Mesodermal cell (in vitro differentiated cells): ENCODE measurements around the gene SEC31A.

Experiments used
- H3K27ac ChIP-seq: 2 replicates; pipeline ENCODE4 v1.7.0; 2013; ENCODE audit warnings: mild to moderate bottlenecking, low read depth, low read length, moderate library complexity; ENCODE audit not compliant: severe bottlenecking
- H3K36me3 ChIP-seq: 2 replicates; pipeline ENCODE4 v1.7.1; 2013; ENCODE audit warnings: mild to moderate bottlenecking, low read length, moderate library complexity; ENCODE audit not compliant: control insufficient read depth, insufficient read depth
- H3K4me1 ChIP-seq: one replicate; pipeline ENCODE4 v1.7.1; 2013; ENCODE audit warnings: mild to moderate bottlenecking, low read length; ENCODE audit not compliant: insufficient read depth, control insufficient read depth, poor library complexity, severe bottlenecking
- H3K4me3 ChIP-seq: 2 replicates; pipeline ENCODE4 v1.7.0; 2013; ENCODE audit warnings: low read length, control low read depth, mild to moderate bottlenecking; ENCODE audit not compliant: insufficient read depth, poor library complexity, severe bottlenecking; ENCODE audit errors: extremely low read depth
- H3K9me3 ChIP-seq: 2 replicates; pipeline ENCODE4 v1.7.1; 2013; ENCODE audit warnings: mild to moderate bottlenecking, low read length, moderate library complexity; ENCODE audit not compliant: control insufficient read depth
- WGBS, 2 experiments: methylation state at CpG; one replicate each; pipeline ENCODE4 v1.1.5; 2013; ENCODE audit warnings: missing lambda C conversion rate in 2 of 2; ENCODE audit not compliant: insufficient coverage in 2 of 2; 5-methylcytosine and 5-hydroxymethylcytosine counted together

The SEC31A gene

DNA sequence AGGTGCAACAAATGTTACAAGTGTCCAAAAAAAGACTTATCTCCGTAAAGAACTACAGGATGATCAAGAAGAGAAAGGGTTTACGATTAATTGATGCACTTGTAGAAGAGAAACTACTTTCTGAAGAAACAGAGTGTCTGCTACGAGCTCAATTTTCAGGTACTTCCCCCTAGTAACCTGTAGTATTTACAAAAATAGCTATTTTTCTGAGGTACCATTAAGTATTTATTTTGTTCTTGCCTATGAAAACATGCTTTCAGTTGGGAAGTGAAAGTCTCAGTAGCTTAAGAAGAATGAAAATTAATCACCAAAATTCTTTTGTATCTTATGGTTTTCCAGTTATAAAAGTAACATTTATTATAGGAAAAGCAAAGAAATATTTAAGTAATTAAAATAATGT, 15.5 kb upstream of the SEC31A start:
- H3K36me3 ChIP-seq, result peaks cover 23% of the 10 kb centered on the region
- H3K4me1 ChIP-seq, result no peaks in the 10 kb centered on the region
- H3K27ac ChIP-seq, result no peak overlapping the region
- no peaks in the 10 kb centered on the region for H3K9me3 ChIP-seq
- WGBS, 2 experiments, result 78 to 100% methylated on average over 1 of the region's 3 CpGs
- H3K4me3 ChIP-seq, result no peak overlapping the region

DNA sequence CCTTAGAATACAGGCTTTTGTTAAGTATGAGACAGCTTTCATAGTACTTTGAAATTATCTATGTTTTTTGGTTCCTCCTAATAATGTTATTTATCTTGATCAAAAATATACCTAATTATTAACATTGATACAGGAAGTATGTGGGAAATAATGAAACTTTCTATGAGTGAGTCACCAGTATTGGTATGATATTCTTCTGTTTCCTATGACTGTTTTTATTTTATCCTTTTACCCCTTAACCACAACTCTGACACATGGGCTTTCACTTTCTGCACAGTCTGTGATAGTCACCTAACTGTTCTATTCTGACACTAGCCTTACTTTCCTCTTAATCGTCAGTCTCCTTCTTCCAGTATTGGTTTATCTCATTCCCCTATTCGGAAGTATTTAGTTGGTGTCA, 14.3 kb upstream of the SEC31A start:
- peaks cover 17% of the 10 kb centered on the region for H3K36me3 ChIP-seq
- no peak overlapping the region for H3K27ac ChIP-seq
- H3K4me3 ChIP-seq, result no peak overlapping the region
- H3K4me1 ChIP-seq, result no peaks in the 10 kb centered on the region
- WGBS, 2 experiments, result 96 to 100% methylated on average over 1 to 2 of the region's 2 CpGs
- no peaks in the 10 kb centered on the region for H3K9me3 ChIP-seq

DNA sequence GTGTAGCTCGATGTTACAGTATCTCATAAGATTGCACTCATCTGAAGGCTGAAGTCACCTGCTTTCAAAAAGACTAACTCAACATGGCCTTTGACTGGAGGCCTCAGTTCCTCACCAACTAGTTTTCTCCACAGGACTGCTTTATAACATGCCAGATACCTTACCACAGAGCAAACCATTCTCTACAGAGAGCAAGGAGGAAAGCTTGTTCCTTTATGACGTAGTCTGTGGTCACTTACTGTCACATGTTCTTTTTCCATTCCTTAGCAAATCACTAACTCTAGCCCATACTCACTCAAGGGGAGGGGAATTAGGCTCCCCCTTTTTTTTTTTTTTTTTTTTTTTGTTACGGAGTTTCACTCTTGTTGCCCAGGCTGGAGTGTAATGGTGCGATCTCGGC, 12.8 kb upstream of the SEC31A start:
- H3K4me3 ChIP-seq, result no peak overlapping the region
- 88 to 95% methylated on average over 1 to 3 of the region's 5 CpGs for WGBS, 2 experiments
- no peaks in the 10 kb centered on the region for H3K4me1 ChIP-seq
- no peaks in the 10 kb centered on the region for H3K9me3 ChIP-seq
- H3K27ac ChIP-seq, result no peak overlapping the region
- H3K36me3 ChIP-seq, result peaks cover 15% of the 10 kb centered on the region

DNA sequence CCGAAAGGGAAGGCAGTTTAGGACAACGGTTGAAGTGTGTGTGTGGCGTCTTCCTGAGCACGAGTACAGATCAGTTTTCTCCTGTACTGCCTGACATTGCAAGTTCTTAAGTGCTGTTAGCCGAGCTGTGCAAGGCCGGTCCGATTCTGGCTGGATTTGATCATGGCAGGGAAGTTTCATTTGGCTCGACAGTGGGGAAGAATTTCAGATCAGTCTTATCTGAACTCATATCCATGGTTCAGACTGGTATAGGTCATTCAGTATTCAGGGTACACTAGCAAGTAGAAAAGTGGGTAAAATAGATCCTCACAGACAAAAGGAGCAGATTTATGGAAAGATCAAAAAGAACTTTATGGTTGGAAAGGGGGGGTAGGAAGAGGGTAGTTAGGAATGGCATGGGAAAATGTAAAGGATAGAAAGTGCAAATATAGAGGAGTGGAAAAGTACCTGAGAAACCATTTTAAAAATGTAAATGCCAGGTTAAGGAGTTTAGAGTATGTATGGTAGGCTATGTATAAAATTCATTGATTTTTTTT, 10.3 kb upstream of the SEC31A start:
- Histone ChIP-seq H3K4me3 (peak overlapping the region; percentile 73), H3K9me3 (no peaks in the 10 kb centered on the region), H3K27ac (peak overlapping the region; percentile 99), H3K36me3 (peaks cover 23% of the 10 kb centered on the region), H3K4me1 (peaks cover 7% of the 10 kb centered on the region)
- 0% methylated on average over 5 to 6 of the region's 8 CpGs for WGBS, 2 experiments

DNA sequence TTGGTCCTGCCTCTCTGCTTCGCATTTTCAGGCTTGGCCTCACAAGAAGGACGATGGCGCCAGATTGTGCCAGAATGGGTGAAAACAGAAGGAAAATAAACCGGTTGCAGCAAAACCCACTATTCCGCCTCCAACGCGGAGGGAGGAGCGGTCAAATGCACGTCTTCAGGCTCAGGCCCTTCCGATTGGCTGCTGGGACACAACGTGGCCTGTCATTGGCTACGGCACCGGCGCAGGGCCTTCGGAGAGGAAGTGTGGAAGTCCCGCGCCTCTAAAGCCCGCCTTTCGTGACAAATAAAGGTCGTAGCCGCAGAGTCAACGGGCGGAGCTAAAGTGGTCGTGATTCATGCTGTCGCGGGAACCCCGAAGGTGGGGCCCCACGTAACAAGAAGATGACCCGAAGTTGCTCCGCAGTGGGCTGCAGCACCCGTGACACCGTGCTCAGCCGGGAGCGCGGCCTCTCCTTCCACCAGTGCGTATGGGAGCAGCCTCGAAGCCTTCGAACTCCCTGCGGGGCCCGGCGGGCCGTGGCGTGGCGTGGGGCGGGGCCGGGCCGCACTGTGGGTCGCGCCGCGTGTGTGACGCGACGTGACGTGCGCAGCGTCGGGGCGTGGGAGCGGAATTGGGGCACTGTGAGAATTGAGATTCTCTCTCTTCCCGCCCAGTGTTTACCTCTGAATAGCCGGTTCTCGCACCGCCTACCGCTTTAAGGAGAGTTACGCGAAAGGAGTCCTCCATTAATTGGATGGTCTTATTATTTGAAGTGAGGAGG, 9.6 kb upstream of the SEC31A start, which contains the start of gene THAP9:
Gene THAP9, plus strand, starts transcription at position 325 of the 772 bp plus-strand sequence. Its CDS starts 68 bp downstream, at position 393.
- WGBS, 2 experiments, result 0% methylated on average over 54 to 55 of the region's 67 CpGs
- peaks cover 7% of the 10 kb centered on the region for H3K4me1 ChIP-seq
- peak within 1 kb of the TSS; percentile 73 for H3K4me3 ChIP-seq
- no peaks in the 10 kb centered on the region for H3K9me3 ChIP-seq
- H3K27ac ChIP-seq, result peak within 1 kb of the TSS; percentile 99
- H3K36me3 ChIP-seq, result peaks cover 22% of the 10 kb centered on the region

DNA sequence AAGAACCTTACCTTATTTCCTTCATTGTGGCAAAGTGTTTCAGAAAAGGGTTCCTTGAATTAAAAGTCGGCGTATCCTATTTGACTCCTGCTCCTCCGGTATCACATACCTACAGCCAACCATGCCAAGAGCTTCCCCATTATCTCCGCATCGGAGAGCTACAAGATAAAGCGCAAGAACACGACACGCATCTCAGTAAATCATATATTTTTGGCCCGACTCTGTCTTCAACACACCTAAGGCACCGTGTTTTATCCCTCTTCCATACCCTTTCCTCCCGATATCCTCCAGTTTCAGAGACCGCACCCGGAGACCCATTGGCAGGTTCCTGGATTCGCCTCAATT, 9.1 kb upstream of the SEC31A start:
- WGBS, 2 experiments, result 0% methylated on average over 11 to 14 of the region's 14 CpGs
- H3K36me3 ChIP-seq, result peaks cover 25% of the 10 kb centered on the region
- H3K27ac ChIP-seq, result peak overlapping the region; percentile 99
- peak overlapping the region; percentile 73 for H3K4me3 ChIP-seq
- peaks cover 7% of the 10 kb centered on the region for H3K4me1 ChIP-seq
- no peaks in the 10 kb centered on the region for H3K9me3 ChIP-seq

DNA sequence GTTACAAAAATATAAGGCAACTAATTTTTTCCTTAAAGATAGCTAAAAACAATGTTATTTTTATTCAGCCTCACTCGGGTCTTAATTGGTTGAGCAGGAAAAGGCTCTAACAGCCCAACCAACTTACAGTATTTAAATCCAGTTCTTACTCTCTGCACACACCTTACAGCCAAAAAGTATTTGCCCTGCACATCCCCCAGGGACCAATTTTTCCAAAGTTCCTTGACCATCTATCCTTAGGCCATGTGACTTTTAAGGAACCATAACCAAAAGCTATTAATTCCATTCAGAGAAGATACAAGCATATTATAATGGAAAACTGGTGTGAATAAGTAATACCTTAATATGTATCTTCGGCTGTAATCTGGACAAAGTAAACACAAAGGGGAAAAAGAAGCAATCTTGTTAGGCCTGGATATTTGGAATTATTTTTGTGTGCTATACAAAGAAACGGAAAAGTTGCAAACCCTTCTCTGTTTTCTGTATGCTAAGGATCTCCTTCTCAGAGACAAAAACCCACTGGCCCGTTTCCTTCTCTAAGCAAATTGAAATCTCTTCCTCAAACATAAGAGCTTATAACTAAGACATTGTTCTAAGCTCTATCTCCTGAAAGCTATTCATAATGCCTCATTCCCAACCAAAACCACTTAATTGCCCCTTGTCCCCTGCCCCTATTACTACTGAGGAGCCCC, 8.6 kb upstream of the SEC31A start:
- Histone ChIP-seq H3K27ac (peak overlapping the region; percentile 99), H3K9me3 (no peaks in the 10 kb centered on the region), H3K4me1 (peaks cover 7% of the 10 kb centered on the region), H3K4me3 (peak overlapping the region; percentile 73), H3K36me3 (peaks cover 30% of the 10 kb centered on the region)
- WGBS, 2 experiments, result 0% methylated on average over 2 to 3 of the region's 4 CpGs

DNA sequence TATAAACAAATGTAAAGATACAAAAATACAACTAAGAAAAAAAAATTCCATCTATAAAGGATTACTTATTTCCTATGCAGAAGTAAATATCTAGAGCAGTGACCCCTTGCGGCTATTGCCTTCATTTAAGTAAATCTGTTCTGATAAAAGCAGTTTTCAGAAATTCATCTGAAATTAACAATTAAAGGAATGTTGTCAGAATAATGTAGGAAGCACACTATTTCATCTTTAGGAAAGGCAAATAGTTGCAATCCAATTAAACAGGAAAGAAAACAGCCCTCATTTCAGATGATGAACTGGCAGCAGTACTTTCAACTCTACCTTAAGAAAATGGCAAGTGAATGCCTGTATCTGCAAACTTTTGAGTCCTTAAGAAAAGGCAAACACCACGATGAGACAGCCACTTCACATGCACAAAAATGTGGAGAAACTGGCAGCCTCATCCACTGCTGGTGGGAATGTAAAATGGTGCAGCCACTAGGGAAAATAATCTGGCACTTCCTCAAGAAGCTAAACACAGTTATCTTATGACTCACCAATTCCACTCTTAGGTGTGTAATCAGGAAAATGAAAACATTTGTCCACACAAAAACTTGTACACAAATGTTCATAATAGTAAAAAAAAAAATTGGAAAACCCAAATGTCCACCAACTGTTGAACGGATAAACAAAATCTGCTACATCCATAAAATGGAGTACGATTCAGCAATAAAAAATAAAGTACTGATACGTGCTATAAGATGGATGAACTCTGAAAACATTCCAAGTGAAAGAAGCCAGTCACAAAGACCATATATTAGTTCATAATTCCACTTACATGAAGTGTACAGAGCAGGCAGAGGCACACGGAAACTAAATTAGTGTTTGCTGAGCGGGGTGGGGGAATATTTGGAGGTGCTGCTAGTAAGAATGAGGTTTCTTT, 7.6 kb upstream of the SEC31A start:
- Histone ChIP-seq H3K4me1 (peaks cover 7% of the 10 kb centered on the region), H3K4me3 (peak overlapping the region; percentile 73), H3K27ac (peak overlapping the region; percentile 80), H3K9me3 (no peaks in the 10 kb centered on the region), H3K36me3 (peaks cover 39% of the 10 kb centered on the region)
- 10% methylated on average over 2 of the region's 7 CpGs; no CpG with 5 or more reads in 1 of the 2 experiments for WGBS, 2 experiments

DNA sequence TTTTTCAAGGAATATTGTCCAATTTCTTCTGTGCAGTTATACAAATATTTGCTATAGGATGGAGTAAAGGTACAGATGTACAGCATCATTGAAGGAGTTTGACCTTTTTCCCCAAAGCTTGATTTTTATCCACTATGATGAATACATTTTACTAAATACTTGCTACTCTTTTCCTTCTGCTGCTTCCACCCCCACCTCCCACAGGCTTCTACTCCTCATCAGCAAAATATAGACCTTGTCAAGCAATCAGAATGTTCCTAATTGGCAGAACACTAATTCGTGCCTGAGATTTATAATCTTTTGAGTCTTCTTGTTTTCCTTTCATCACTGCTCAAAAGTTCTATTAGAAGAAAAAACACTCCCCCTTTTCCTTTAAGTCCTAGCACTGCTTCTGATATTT, 5.8 kb upstream of the SEC31A start:
- peaks cover 47% of the 10 kb centered on the region for H3K36me3 ChIP-seq

DNA sequence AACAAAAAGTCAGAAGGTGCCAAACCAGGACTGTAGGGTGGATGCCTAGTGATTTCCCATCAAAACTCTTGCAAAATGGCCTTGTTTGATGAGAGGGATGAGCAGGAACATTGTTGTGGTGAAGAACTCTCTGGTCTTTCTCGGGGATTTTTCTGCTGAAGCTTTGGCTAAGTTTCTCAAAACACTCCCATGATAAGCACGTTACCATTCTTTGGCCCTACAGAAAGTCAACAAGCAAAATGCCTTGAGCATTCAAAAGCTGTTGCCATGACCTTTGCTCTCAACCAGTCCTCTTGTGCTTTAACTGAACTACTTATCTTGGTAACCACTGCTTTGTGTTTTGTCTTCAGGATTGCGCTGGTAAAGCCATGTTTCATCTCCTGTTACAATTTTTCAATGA, 3.0 kb upstream of the SEC31A start:
- H3K4me3 ChIP-seq, result no peak overlapping the region
- 93 to 94% methylated on average over 2 to 3 of the region's 3 CpGs for WGBS, 2 experiments
- no peaks in the 10 kb centered on the region for H3K9me3 ChIP-seq
- peaks cover 47% of the 10 kb centered on the region for H3K36me3 ChIP-seq
- H3K4me1 ChIP-seq, result peaks cover 20% of the 10 kb centered on the region
- H3K27ac ChIP-seq, result no peak overlapping the region

More for the DNA sequence above, 5.8 kb upstream of the SEC31A start:
- WGBS, 2 experiments, result 89 to 91% methylated on average over 1 of the region's 1 CpG
- Histone ChIP-seq H3K4me1 (peaks cover 20% of the 10 kb centered on the region), H3K9me3 (no peaks in the 10 kb centered on the region), H3K4me3 (no peak overlapping the region), H3K27ac (no peak overlapping the region)
